ENCODE results near the gene TBCE. TPM values are rescaled to one million over a fixed set of nuclear protein-coding genes. Genes with fewer than 3 reads are reported as not detected.
"Not testable (repeated sequence)": the region's sequence is repeated elsewhere in the genome, so short reads cannot be mapped to it uniquely, and the experiment has no call there.

Gene TBCE
- total RNA-seq, 6 donors from 2014 or later = 20.8 to 77.5 (median 26.5) TPM

- H3K4me1 ChIP-seq = no peaks in the 10 kb centered on the region
- H3K9me3 ChIP-seq = no peaks in the 10 kb centered on the region
- no peak overlapping the region for H3K27ac ChIP-seq
- no peak overlapping the region for H3K4me3 ChIP-seq
- DNase-seq (no peak), ATAC-seq (ENCODE audit: low FRiP score in 2 of 2) (no peak)
- peaks cover 0 to 11% (median 2%) of the 10 kb centered on the region in 4 donors for H3K36me3 ChIP-seq
- 89 to 90% methylated on average over 4 of the region's 4 CpGs for whole genome bisulfite sequencing, 2 donors
- no peaks in the 10 kb centered on the region for H3K27me3 ChIP-seq
- TF ChIP-seq POLR2A (IDR thresholded peaks at IDR 0.05) (no peak), CTCF (IDR thresholded peaks at IDR 0.05) (no peak), POLR2AphosphoS5 (IDR thresholded peaks at IDR 0.05) (no peak), EP300 (IDR thresholded peaks at IDR 0.05) (no peak)
Measured at GRCh38 chr1:235468970-235469369, 101.7 kb downstream of the TBCE start.

DNA sequence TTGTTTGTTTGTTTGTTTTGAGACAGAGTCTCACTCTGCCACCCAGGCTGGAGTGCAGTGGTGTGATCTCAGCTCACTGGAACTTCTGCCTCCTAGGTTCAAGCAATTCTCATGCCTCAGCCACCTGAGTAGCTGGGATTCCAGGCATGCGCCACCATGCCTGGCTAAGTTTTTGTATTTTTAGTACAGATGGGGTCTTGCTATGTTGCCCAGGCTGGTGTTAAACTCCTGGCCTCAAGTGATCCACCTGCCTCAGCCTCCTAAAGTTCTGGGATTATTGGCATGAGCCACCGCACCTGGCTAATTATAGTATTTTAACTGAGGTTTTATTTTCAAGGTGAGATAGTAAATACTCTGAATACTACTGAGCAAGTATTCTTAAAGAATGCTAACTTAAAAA, 102.7 kb downstream of the TBCE start:
- not testable (repeated sequence) for H3K27me3 ChIP-seq; H3K4me3 ChIP-seq; ATAC-seq (ENCODE audit: low FRiP score in 2 of 2); H3K9me3 ChIP-seq; DNase-seq; H3K4me1 ChIP-seq; H3K27ac ChIP-seq
- whole genome bisulfite sequencing, 2 donors = 96 to 100% methylated on average over 2 of the region's 2 CpGs
- peaks cover 0 to 11% (median 2%) of the 10 kb centered on the region in 4 donors for H3K36me3 ChIP-seq

GRCh38 chr1:235470741-235471439, 103.7 kb downstream of the TBCE start:
- Histone ChIP-seq H3K27me3 (no peaks in the 10 kb centered on the region), H3K36me3 (peaks cover 0 to 14% (median 4%) of the 10 kb centered on the region in 4 donors), H3K9me3 (no peaks in the 10 kb centered on the region), H3K27ac (no peak overlapping the region), H3K4me3 (no peak overlapping the region), H3K4me1 (no peaks in the 10 kb centered on the region)
- no peak for DNase-seq
- ATAC-seq (ENCODE audit: low FRiP score in 2 of 2) = no peak
- WGBS, 2 donors = 86 to 88% methylated on average over 6 of the region's 6 CpGs
- no peak for TF ChIP-seq POLR2A (IDR thresholded peaks at IDR 0.05)

GRCh38 chr1:235473806-235474205, 106.6 kb downstream of the TBCE start:
- Histone ChIP-seq H3K4me3 (no peak overlapping the region), H3K9me3 (no peaks in the 10 kb centered on the region), H3K4me1 (no peaks in the 10 kb centered on the region), H3K27me3 (no peaks in the 10 kb centered on the region), H3K36me3 (peaks cover 5 to 30% (median 11%) of the 10 kb centered on the region in 4 donors), H3K27ac (no peak overlapping the region)
- ATAC-seq (ENCODE audit: low FRiP score in 2 of 2) (no peak), DNase-seq (no peak)
- TF ChIP-seq EP300 (IDR thresholded peaks at IDR 0.05) (no peak), CTCF (IDR thresholded peaks at IDR 0.05) (no peak)
- WGBS, 2 donors = 71 to 78% methylated on average over 1 of the region's 1 CpG

DNA sequence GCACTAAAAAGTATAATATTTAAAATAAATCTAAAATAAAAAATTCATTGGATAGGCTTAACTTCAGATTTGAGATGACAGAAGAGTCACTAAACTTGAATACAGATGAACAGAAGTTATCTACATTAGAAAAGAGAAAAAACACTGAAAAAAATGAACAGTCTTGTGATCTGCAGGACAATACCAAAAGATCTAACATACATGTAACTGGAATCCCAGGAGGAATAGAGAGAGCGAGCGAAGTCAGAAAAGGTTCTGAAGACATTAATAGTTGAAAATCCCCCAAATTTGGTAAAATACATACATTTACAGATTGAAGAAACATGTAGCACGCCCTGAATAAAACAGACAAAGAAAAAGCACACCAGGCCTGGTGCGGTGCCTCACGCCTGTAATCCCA, 115.9 kb downstream of the TBCE start:
- Histone ChIP-seq H3K36me3 (peaks cover 8 to 40% (median 25%) of the 10 kb centered on the region in 4 donors), H3K27me3 (no peaks in the 10 kb centered on the region), H3K4me3 (no peak overlapping the region), H3K9me3 (no peaks in the 10 kb centered on the region), H3K4me1 (no peaks in the 10 kb centered on the region), H3K27ac (no peak overlapping the region)
- 95 to 98% methylated on average over 5 of the region's 5 CpGs for WGBS, 2 donors
- ATAC-seq (ENCODE audit: low FRiP score in 2 of 2) = no peak
- no peak for TF ChIP-seq EP300 (IDR thresholded peaks at IDR 0.05)
- no peak for TF ChIP-seq POLR2A (IDR thresholded peaks at IDR 0.05)
- TF ChIP-seq POLR2AphosphoS5 (IDR thresholded peaks at IDR 0.05) = no peak
- TF ChIP-seq CTCF (IDR thresholded peaks at IDR 0.05) = no peak
- no peak for DNase-seq

DNA sequence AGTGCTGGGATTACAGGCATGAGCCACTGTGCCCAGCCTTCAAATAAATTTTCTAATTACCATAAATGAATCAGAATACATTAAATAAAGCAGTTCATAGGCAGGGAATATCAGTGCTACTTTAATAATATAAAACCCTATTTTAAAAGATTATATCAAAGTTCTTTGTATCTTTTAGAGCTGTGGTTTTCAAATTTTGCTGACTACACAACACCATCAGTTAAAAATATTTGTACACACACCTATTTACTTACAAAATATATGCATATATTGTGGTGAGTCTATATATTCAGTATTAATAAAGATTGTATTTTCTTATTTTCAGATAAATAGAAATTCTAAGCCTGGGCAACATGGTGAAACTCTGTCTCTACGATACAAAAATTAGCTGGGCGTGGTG, 118.3 kb downstream of the TBCE start:
- Histone ChIP-seq H3K4me1 (no peaks in the 10 kb centered on the region), H3K27ac (no peak overlapping the region), H3K4me3 (no peak overlapping the region), H3K9me3 (no peaks in the 10 kb centered on the region), H3K36me3 (peaks cover 0 to 24% (median 10%) of the 10 kb centered on the region in 4 donors), H3K27me3 (no peaks in the 10 kb centered on the region)
- TF ChIP-seq POLR2A (IDR thresholded peaks at IDR 0.05) (no peak), POLR2AphosphoS5 (IDR thresholded peaks at IDR 0.05) (no peak), EP300 (IDR thresholded peaks at IDR 0.05) (no peak), CTCF (IDR thresholded peaks at IDR 0.05) (no peak)
- DNase-seq (no peak), ATAC-seq (ENCODE audit: low FRiP score in 2 of 2) (no peak)
- WGBS, 2 donors = 100% methylated on average over 2 of the region's 2 CpGs

Measured in upper lobe of left lung (tissue), 6 donors.